Activated gamma-delta T cell treated with anti-CD3 and anti-CD28 coated beads, Interleukin-2, amount 50 U/mL, for 16 hours (primary cell): ENCODE data around the gene XYLT1.
"Not testable (repeated sequence)": the region's sequence is repeated elsewhere in the genome, so short reads cannot be mapped to it uniquely, and the experiment has no call there.

Experiments used
- DNase-seq: peaks from one replicate; pipeline ENCODE4 v3.0.0-alpha.2; 2020; ENCODE audit warnings: low read depth

Gene XYLT1

DNA sequence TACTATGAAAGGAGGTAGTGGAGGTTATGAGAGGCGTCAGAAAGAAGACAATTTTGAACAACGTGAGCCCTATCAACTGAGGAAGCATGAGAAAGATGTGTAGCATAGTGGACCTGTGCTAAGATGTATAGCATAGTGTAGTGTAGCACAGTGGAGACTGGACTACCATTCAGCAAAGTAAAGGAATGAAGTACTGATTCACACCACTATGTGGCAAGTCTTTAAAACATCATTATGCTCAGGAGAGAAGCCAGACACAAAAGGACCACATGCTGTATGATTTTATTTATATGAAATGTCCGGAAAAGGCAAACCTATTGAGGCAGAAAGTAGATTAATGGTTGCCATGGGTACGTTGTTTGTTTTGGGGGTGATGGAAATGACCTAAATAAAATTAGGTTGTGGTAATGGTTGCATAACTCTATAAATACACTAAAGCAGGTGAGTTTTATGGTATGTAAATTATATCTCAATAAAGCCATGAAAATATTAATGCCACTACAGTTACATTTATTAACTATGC, 20.4 kb upstream of the XYLT1 start:
- DNase-seq: no peak

- DNase-seq: no peak
Observed at GRCh38 chr16:17488506-17488905, 17.7 kb upstream of the XYLT1 start.

- DNase-seq: no peak
Observed at GRCh38 chr16:17483351-17483750, 12.6 kb upstream of the XYLT1 start.

- DNase-seq: not testable (repeated sequence)
Observed at GRCh38 chr16:17482341-17482740, 11.6 kb upstream of the XYLT1 start.

- DNase-seq: no peak
Observed at GRCh38 chr16:17481736-17482135, 11.0 kb upstream of the XYLT1 start.

- not testable (repeated sequence) for DNase-seq
Observed at GRCh38 chr16:17477260-17477545, 6.4 kb upstream of the XYLT1 start.

DNA sequence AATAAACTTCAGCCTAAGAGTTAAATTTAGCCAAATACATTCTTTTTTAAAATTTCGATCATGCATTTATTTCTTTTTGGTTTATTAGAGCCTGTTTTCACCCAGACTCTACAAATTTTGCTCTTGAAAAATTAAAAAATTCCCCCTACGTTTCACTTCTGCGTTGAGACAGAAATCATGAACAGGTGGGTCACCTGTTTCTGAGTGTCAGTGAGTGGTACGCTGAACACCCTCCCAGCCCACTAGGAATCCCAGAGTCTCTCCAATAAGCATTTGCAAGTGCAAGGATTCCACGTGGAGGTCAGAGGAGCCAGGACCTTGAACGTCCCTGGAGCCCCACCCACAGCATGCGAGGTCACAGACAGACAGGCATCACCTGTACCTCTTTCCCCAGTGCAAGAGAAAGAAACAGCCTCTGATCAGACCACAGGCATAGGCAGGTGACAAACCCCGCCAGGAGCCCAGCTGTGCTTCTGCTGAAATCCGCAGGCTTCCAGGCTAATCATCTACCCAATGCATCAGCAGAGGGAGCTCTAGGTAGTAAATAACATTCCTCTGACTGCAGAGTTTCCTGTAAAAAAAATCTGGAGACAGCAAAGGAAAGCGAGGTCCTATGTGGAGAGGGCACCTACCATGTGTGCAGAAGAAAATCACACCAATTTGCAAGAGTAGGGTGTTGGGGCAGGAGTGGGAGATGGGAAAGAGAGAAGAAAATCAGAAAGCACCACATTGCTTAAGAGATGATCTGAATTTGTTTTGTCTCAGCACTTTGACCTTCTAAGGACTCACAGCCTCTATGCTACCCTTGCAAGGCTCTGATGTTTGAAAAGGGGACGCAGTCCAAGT, 5.9 kb upstream of the XYLT1 start:
- DNase-seq: no peak

DNA sequence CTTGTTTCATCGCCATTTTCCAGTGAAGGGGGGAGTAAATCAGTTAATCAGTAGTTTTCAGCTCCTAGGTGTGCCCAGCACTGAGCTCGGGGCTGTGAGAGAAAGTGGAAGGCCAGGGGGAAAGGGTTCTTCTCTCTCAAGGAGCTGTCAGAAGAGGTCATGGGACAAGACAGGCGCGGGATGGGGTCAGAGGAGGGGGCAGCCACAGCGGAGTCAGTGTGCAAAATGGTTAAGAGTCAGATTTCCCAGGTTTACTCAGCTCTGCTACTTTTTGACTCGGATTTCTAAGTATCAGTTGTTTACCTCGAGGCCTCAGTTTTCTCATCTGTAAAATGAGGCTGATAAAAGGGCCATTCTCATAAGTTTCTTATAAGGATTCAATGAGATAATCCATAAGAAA, 4.3 kb upstream of the XYLT1 start:
- DNase-seq: no peak

- DNase-seq: no peak
Observed at GRCh38 chr16:17474572-17474971, 3.8 kb upstream of the XYLT1 start.

GRCh38 chr16:17474037-17474436, 3.3 kb upstream of the XYLT1 start:
- DNase-seq: no peak

- no peak for DNase-seq
Observed at GRCh38 chr16:17471719-17472461, 1.1 kb upstream of the XYLT1 start.

GRCh38 chr16:17470182-17470907, 415 bp downstream of the XYLT1 start:
- DNase-seq: no peak

DNA sequence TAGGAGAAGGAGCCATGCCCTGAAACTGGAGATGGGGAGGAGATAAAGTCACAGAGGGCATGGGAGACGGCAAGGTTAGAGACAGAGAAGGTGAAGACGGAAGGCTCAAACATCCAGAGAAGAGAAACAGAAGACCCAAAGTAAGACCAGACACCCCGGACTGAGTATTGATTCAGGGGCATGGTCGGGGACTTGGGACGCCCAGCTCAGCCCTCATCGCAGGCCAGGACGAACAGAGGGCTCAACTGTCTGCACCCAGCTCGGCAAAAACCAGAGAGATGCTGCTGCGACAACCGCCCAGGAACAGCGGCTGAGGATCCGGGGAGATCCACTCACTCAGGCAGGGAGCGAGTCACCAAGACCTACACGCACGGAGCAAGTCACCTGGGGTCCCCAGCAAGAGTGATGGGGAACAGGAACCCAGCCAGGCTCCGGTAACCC, 999 bp downstream of the XYLT1 start:
- no peak for DNase-seq

DNA sequence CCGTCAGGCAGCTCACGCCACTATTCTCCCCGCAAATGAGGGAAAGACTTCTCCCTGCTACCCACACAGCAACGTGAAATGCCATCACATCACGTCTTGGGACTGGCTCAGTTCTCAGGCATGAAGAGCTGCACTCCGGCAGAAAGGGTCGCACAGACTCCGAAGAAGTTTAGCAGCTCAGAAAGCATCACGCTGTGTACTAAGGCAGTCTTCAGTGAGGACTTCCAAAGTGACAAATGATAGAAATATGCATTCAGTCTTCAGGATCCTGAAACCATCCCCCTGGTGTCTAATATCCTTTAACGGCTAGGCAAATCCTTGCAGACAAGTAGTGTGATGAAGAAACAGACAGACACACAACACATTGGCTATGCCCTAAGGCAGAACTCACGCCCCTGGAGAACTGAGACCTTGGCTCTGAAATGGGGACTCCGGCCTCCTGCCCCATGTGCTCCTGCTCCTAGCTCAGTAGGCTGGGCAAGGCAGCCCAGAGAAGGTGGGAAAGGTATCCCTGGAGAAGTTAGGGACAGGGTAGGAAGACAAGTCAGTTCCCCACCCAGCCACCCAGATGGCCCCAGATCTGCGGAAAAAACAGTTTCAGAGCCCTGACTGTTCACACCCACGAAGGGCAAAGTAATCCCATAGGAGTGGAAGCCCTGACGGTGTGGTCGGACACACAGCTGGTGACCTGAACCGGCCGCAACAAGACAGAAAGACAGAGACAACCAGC, 1.6 kb downstream of the XYLT1 start:
- no peak for DNase-seq

GRCh38 chr16:17468611-17469010, 2.1 kb downstream of the XYLT1 start:
- no peak for DNase-seq

DNA sequence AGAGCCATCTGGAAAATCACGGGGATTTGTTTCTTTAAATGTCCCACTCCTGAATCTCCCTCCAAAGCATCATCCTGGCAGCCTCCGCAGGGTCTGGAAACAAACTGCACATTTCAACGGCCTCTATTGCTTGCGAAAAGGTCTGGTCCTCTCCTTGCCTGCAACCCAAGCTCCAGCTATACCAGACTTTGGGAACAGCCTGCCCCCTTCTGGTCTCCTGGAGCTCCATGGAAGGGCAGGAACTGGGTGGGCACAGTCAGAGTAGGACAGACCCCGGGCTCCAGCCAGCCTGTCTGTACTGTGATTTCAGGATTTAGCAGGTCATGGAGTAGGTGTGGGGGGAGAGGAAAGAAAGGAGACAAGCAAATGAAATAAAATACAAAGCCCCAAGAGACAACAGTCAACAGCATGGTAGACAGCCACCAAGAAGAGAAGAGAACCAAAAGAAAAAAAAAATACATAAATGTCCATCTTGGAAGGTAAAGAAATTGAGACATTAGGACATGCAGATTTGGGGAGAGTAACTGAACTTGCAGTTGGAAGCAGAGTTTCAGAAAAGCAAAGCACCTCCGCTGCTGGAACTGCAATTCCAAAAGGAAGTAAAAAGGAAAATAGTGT, 2.7 kb downstream of the XYLT1 start:
- no peak for DNase-seq

GRCh38 chr16:17466876-17467275, 3.9 kb downstream of the XYLT1 start:
- DNase-seq: no peak

DNA sequence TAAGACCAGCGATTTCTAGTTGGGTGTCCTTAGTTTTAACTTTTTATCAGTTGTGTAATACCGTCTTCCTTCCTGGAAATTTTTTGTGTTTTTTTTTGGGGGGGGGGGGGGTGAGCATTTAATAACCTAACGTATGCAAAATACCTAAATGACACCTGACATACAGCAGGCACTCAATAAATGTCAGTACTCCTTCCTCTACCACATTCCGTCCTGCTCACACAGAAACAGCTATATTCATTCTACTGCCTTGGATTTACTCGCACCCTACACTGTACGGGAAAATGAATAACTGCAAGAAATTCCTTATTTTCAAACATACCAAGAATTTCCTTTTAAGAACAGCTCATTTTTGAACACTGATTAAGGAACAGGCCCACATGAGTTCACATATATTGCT, 5.3 kb downstream of the XYLT1 start:
- no peak for DNase-seq

GRCh38 chr16:17463335-17463734, 7.4 kb downstream of the XYLT1 start:
- no peak for DNase-seq

DNA sequence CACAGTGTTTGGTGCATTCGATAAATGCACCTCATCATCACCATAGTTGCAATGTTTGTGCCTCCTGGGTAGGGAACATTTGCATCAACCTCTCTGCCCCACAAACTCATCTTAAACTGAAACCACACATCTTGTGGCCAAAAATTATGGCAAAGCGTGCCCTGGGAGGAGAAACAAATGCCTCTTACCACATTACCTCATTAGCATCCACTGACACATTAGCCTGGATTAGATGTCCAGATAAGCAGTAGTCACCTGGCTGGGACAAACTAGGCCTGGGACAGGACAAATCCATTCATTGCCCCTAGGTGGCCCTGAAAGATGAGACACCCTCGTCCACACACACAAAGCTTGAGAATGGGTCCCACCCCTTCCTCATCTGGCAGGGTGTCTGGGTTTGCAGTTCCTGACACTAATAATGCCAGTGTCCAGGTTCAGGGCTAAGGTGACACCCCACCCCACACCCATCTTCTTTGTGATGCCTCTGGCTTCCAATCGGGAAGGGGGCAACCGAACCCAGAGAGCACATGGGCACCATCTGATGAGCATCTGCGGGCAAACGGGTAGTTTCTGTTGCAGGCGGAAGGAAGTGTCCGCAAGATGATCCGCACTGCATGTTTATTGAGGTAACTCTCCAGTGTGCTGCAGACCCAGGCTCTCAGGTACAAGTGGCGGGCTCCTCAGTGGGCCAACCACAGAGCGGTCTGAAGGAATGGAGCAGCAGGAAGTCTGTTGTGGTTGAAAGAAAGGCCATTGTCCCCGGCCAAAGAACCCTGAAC, 8.6 kb downstream of the XYLT1 start:
- no peak for DNase-seq

- no peak for DNase-seq
Observed at GRCh38 chr16:17460890-17461289, 9.9 kb downstream of the XYLT1 start.
